Activated CD8-positive, alpha-beta T cell treated with anti-CD3 and anti-CD28 coated beads for 36 hours (primary cell): ENCODE measurements around the gene ANKFY1. TPM values are rescaled to one million over a fixed set of nuclear protein-coding genes. Genes with fewer than 3 reads are reported as not detected.

Source experiments
- ATAC-seq: fragments of 200-7000 bp; cut with Tn5 transposase; one replicate; pipeline ENCODE4 v1.10.0; 2021; ENCODE audit warnings: mild to moderate bottlenecking, moderate library complexity
- CTCF ChIA-PET: fragments of 350-600 bp; sonication (Branson Sonifier 250); formaldehyde crosslinking; loops from one replicate; lab custom pipeline; 2021; ENCODE audit warnings: antibody characterized with exemption; lab: Charles Lee
- POLR2A ChIA-PET: fragments of 350-600 bp; sonication (Branson Sonifier 250); formaldehyde crosslinking; loops from one replicate; lab custom pipeline; 2021; ENCODE audit warnings: antibody characterized with exemption; lab: Charles Lee
- DNase-seq: peaks from one replicate; pipeline ENCODE4 v3.0.0-alpha.2; 2020
- H3K27ac Mint-ChIP-seq: one replicate; pipeline ENCODE4 v1.8.0; 2021; ENCODE audit warnings: mild to moderate bottlenecking, mixed read lengths
- H3K27me3 Mint-ChIP-seq: one replicate; pipeline ENCODE4 v1.8.0; 2021; ENCODE audit warnings: mixed read lengths
- H3K36me3 Mint-ChIP-seq: one replicate; pipeline ENCODE4 v1.8.0; 2021; ENCODE audit warnings: low read depth, mixed read lengths
- H3K4me1 Mint-ChIP-seq: one replicate; pipeline ENCODE4 v1.8.0; 2021; ENCODE audit warnings: low read depth, mixed read lengths
- H3K4me3 Mint-ChIP-seq: one replicate; pipeline ENCODE4 v1.8.0; 2021; ENCODE audit warnings: mild to moderate bottlenecking, moderate library complexity, mixed read lengths
- H3K9me3 Mint-ChIP-seq: one replicate; pipeline ENCODE4 v1.8.0; 2021; ENCODE audit warnings: mixed read lengths
- intact Hi-C: fragments of 100-400 bp; cut with micrococcal nuclease; formaldehyde crosslinking; loops from one replicate; pipeline ENCODE4 v1.10.0; 2022
- total RNA-seq, 2 experiments: library from RNA; stranded (reverse); gene quantifications; one replicate each; pipeline ENCODE4 v1.2.3, GENCODE V29; 2021
- TF ChIP-seq, protein P1 (sequence below): fragments of 200-600 bp; IDR thresholded peaks from one replicate; pipeline ENCODE4 v1.8.0; 2022; ENCODE audit warnings: antibody characterized with exemption, mild to moderate bottlenecking

Gene ANKFY1
- total RNA-seq, 2 experiments from 2014 or later: 46.3 to 46.8 TPM

DNA sequence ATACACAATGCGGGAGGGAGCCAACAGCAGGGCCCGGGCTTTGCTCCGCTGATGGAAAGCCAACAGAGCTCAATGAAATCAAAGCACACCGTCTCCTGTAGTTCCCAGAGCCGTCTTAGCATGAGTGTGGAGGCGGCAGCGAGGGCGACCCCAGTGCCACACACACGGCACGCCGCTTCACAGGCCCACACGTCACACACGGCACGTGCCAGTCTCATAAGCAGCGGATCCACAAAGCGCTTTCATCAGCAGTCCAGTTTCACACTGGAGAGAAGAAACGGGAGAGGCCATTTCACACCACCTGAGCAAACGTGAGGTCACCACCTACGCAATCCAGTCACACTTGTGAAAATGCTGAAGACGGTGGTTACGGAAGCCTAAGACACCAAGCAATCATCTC lies 86.0 kb downstream of the ANKFY1 start:
- Mint-ChIP-seq H3K27ac (no peak overlapping the region), H3K4me3 (no peak overlapping the region), H3K36me3 (peaks cover 59% of the 10 kb centered on the region), H3K9me3 (no peaks in the 10 kb centered on the region), H3K4me1 (peaks cover 48% of the 10 kb centered on the region), H3K27me3 (no peaks in the 10 kb centered on the region)
- intact Hi-C loops: no loop called here
- ATAC-seq (no peak), DNase-seq (peak; percentile 12)
- TF ChIP-seq, protein P1, sequence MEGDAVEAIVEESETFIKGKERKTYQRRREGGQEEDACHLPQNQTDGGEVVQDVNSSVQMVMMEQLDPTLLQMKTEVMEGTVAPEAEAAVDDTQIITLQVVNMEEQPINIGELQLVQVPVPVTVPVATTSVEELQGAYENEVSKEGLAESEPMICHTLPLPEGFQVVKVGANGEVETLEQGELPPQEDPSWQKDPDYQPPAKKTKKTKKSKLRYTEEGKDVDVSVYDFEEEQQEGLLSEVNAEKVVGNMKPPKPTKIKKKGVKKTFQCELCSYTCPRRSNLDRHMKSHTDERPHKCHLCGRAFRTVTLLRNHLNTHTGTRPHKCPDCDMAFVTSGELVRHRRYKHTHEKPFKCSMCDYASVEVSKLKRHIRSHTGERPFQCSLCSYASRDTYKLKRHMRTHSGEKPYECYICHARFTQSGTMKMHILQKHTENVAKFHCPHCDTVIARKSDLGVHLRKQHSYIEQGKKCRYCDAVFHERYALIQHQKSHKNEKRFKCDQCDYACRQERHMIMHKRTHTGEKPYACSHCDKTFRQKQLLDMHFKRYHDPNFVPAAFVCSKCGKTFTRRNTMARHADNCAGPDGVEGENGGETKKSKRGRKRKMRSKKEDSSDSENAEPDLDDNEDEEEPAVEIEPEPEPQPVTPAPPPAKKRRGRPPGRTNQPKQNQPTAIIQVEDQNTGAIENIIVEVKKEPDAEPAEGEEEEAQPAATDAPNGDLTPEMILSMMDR: no peak
- ChIA-PET POLR2A (interaction anchor here (1.6 to 3.3 kb wide), 2 partner anchors 9 to 35 kb away, joined by 3 to 25 read pairs; partner anchors contain the start of genes CYB5D2 and ZZEF1), CTCF (interaction anchor here (0.9 kb wide), 1 partner anchor 244 kb away, joined by 4 read pairs; no protein-coding TSS in a partner anchor)

DNA sequence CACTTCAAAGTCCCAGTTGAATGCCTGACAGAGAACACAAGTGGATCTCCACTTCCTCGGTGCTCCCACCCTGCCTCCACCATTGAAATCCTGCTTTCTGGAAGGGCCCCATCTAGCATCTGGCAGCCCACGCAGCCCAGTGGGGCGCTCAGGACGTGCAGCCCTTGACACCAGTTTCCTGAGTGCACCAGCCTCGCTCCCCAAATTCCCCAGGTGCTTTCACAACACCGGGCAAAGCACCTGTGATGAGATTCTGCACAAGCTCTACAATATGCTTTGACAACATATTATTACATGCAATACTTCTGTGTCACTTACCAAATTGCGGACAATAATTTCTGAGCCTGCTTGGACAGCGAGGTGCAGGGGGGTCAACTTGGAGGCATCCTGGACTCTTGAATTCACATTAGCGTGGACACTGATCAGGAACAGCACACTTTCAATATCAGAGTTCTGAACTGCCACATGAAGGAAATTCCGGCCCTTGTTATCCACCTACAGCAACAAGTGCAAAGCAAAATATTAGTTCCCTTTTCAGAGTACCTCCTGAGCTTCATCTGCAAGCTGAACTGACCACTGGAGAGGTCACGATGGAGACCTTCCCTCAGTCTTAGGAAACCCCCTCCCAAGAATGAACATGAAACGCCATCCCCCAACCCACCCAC lies 86.8 kb downstream of the ANKFY1 start:
- ATAC-seq (peak; percentile 35), DNase-seq (peak; percentile 57)
- Mint-ChIP-seq H3K9me3 (no peaks in the 10 kb centered on the region), H3K36me3 (peaks cover 57% of the 10 kb centered on the region), H3K4me3 (peak overlapping the region; percentile 60), H3K4me1 (peaks cover 48% of the 10 kb centered on the region), H3K27me3 (no peaks in the 10 kb centered on the region), H3K27ac (peak overlapping the region; percentile 98)
- intact Hi-C loops: no loop called here
- ChIA-PET POLR2A (interaction anchor here (1.2 to 3.3 kb wide), 5 partner anchors 10 to 790 kb away, joined by 3 to 25 read pairs (median 5); partner anchors contain the start of genes ANKFY1, CYB5D2 and ZZEF1), CTCF (interaction anchor here (1.4 to 1.5 kb wide), 3 partner anchors 23 to 263 kb away, joined by 3 to 6 read pairs (median 5); no protein-coding TSS in a partner anchor)
- TF ChIP-seq, protein P1: no peak

DNA sequence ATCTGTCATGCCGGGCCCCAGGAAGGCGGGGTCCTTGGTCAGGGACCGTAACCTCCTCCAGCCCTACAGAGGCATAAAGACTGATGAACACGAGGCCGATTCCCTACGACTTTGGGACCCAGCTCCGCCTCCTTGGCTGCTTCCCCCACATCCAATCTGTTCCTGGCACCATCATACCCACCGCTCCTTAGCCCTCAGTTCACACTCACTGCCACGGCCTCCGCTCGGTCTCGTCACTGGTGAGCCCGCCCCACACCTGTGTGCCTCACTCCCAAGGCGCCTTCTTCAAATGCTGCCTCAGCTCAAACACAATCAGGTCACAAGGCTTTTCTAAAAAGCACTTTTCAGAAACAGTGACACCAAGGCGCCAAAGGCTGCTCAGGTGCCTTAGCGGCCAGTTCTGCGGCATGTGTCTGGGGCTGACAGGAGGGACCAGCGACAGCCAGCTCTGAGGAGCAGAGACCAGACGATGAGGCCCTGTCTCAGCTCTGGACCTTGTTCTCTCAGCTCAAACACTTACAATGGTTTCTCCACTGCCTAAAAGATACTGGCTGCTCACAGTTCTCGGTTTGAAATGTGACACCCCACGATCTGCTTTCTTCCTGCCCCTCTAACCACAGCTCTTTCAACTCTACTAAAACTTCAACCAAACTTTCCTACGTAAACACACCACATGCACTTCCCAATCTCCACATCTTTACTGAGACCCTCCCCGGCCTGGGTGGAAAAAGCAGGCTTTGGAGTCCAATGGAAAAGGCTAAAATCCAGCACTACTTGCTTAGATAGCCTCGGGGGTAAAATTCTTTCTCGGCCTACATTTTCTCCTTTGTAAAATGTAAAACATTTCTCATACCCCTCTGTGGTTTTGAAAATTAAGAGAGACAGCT lies 87.6 kb downstream of the ANKFY1 start:
- Mint-ChIP-seq H3K9me3 (no peaks in the 10 kb centered on the region), H3K4me3 (peak overlapping the region; percentile 60), H3K4me1 (peaks cover 48% of the 10 kb centered on the region), H3K27me3 (no peaks in the 10 kb centered on the region), H3K36me3 (peaks cover 65% of the 10 kb centered on the region), H3K27ac (peak overlapping the region; percentile 98)
- ATAC-seq (peak; percentile 78), DNase-seq (peak; percentile 55)
- POLR2A ChIA-PET: interaction anchor here (0.8 to 3.3 kb wide), 7 partner anchors 13 to 791 kb away, joined by 3 to 25 read pairs (median 3); partner anchors contain the start of genes ANKFY1, CYB5D2 and ZZEF1
- CTCF ChIA-PET: interaction anchor here (0.9 to 1.6 kb wide), 7 partner anchors 13 to 262 kb away, joined by 3 to 6 read pairs (median 5); partner anchors contain the start of genes CYB5D2, P2RX1 and ZZEF1
- intact Hi-C loops: no loop called here
- TF ChIP-seq, protein P1: no peak

DNA sequence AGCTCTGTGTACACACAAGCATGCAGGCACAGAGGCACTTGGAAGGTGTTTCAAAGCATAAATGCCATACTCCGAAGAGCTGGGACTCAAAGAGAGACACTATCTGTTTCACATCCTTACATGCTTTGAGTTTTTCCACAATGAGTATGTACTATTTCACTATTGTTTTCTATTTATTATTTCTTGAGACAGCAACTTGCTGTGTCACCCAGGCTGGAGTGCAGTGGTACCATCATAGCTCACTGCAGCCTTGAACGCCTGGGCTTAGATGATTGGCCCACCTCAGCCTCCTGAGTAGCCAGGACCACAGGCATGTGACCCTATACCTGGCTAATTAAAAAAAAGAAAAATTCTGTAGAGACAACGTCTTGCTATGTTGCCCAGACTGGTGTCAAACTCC lies 89.2 kb downstream of the ANKFY1 start:
- H3K27me3 Mint-ChIP-seq: no peaks in the 10 kb centered on the region
- peak overlapping the region; percentile 70 for H3K27ac Mint-ChIP-seq
- no peaks in the 10 kb centered on the region for H3K9me3 Mint-ChIP-seq
- ChIA-PET CTCF (interaction anchor here (1.4 kb wide), 1 partner anchor 11 kb away, joined by 5 read pairs; no protein-coding TSS in a partner anchor), POLR2A (interaction anchor here (0.5 to 3.3 kb wide), 3 partner anchors 12 to 550 kb away, joined by 3 to 25 read pairs (median 15); partner anchors contain the start of genes CYB5D2 and ZZEF1)
- no peak for ATAC-seq
- intact Hi-C loops: no loop called here
- H3K36me3 Mint-ChIP-seq: peaks cover 68% of the 10 kb centered on the region
- no peak overlapping the region for H3K4me3 Mint-ChIP-seq
- no peak for DNase-seq
- H3K4me1 Mint-ChIP-seq: peaks cover 48% of the 10 kb centered on the region
- TF ChIP-seq, protein P1: no peak
